Fibroblast of skin of scalp (primary cell): ENCODE data around the gene PIK3R1.
"Not testable (repeated sequence)": the region's sequence is repeated elsewhere in the genome, so short reads cannot be mapped to it uniquely, and the experiment has no call there.

Source experiments
- DNase-seq: peaks from one replicate; pipeline ENCODE4 v3.0.0-alpha.2; 2013

Gene PIK3R1

DNA sequence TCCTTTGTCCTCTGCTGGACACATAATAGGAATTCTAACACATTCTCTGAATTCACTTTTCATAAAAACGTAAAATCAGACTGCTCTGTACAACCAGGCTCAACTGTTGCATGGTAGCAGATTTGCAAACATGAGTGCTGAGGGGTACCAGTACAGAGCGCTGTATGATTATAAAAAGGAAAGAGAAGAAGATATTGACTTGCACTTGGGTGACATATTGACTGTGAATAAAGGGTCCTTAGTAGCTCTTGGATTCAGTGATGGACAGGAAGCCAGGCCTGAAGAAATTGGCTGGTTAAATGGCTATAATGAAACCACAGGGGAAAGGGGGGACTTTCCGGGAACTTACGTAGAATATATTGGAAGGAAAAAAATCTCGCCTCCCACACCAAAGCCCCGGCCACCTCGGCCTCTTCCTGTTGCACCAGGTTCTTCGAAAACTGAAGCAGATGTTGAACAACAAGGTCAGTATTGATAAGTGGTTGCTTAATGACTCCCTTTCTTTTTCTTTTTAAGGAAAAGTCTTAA, 11.1 kb downstream of the PIK3R1 start:
- DNase-seq: no peak

DNA sequence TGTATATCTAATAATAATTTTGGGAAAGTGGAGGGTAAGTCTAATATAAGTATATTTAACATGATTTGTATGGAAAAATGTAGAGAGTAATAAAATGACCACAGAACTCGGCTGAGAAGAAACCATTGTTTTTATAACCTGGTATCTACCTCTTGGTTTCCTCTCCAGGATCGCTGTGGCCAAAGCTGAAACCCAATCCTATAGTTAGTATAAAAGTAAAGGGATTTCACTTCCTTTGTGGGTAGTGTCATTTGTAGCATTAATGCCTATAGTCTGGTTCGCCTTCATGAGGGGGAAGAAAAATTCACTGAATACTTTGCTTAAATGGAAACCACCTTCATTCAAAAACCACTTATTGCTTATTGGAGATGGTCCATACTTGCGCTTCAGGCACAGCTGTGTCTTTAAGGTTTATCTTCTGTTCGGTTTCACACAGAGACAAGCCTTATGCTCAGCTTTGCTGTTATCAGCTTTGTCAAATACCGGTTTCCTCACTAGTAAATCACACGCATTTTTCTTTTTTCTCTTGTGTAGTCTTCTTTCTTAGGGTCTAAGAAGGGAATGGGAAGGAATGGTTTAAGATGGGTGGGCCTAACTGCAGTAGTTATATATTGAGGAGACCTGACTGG, 12.1 kb downstream of the PIK3R1 start:
- no peak for DNase-seq

GRCh38 chr5:68229416-68229815, 13.9 kb downstream of the PIK3R1 start:
- no peak for DNase-seq

DNA sequence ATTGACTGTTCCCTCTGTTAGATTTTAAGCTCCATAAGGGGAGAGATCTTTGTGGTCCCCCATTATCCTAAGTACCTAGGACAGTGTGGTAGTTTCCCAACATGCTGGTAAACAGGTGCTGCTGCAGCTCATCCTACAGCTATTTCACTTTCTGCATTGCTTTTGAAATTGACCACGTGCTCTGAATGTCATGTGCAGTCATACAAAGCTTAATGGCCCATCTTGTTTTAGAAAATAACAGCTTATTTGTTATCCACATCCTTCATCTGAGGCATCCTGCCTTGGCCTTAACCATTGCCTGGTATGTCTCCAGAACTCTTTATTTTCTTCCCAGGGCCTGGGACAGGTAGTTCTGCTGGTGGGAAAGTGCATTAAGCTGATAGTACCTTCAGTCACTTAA, 14.7 kb downstream of the PIK3R1 start:
- DNase-seq: no peak

DNA sequence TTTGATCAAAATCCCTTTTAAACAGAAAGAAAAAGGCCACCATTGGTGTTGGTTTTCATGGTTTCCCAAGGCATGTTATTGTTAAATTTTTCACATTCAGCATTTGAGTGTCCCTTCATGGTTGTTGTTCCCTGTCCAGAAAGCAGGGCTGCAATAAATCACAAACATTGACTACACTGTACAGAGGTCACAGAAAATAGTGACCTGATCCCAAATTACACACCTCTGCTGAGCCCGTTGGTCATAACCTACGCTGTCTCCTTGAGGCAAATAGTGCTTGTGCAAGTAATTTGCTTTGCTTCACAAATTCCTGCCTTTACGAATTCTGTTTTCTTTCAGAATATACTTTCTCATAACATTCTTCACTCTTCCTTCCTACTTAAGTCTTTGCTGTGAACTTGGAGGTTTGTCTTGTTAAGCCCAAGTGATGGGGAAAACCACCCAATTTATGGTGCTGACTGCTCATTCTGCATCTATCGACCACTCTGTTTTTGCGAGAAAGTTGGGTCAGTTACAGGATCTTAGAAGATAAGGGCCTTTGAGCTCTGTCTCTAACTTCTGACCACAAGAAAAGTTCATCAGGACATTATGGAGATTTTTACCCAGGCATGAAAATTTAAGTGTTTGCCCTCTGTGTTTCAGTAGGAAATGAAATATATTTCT, 16.0 kb downstream of the PIK3R1 start:
- no peak for DNase-seq

- no peak for DNase-seq
These were observed 16.7 kb downstream of the PIK3R1 start for GRCh38 chr5:68232277-68232676.

- no peak for DNase-seq
These were observed 17.5 kb downstream of the PIK3R1 start for GRCh38 chr5:68233075-68233474.

DNA sequence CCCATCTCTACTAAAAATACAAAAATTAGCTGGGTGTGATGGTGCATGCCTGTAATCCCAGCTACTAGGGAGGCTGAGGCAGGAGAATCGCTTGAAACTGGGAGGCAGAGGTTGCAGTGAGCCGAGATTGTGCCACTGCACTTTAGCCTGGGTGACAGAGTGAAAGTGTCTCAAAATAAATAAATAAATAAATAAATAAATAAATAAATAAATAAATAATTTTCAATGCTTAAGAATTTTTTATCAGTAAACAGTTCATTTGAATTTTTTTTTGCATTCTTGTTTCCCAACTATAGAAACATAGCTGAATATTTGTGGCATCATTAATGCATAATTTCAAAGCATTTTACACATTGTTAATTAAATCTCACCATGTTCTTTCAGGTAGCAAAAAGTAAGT, 19.7 kb downstream of the PIK3R1 start:
- DNase-seq: not testable (repeated sequence)

GRCh38 chr5:68237715-68238114, 22.2 kb downstream of the PIK3R1 start:
- DNase-seq: no peak

DNA sequence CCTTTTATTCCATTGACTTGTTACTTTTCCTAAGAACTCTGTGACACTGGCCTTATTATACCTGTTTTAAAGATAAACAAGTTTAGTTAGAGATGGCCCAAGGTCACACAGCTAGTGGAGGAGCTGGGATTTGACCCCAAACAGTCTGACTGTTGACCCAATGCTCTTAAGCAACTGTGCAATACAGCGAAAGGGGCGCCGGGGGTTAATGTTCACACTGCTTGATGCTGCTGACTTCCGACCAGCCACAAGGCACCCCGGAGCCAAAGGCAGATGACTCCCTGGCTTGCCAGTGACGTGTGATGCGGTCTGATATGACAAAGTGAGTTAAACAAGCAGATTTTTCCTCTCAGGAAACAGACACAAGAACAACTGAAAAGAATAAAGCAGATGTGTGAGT, 23.9 kb downstream of the PIK3R1 start:
- peak; percentile 54 for DNase-seq

DNA sequence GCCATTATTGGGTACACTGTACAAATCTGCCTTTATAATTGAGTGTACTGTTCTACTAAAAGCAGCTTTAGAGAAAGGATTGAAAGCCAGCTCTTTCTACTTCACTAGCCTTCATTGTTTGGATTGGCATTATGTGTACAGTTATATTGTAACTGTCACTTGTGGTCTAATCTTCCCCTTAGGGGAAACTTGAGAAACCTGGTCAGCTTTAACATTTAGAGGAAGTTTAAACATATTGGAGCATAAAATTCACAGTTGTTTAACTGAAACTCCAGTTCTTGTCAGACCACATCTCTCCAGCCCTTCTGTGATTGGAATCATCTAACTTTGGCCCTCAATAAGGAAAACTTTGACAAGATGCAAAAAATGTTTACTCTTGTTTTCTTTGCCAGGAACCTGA, 24.6 kb downstream of the PIK3R1 start:
- no peak for DNase-seq

DNA sequence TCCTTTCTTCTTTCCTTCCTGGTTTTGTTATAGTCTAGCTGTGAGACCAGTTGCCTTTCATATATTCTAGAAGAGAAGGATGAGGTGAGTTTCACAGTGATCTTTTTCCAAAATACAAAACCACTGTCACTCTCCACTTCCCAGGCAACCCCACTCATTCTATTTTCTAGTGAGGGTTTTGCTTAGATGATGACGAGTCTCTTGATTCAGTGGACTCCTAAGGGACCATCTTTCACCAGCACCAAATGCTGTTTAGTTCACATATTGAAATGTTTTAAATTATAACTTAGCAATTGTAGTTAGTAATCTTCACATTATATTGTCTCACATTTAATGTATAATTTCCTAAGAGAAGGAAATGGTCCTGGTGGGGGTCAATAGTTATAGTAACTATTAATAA, 25.2 kb downstream of the PIK3R1 start:
- no peak for DNase-seq

- peak; percentile 49 for DNase-seq
These were observed 27.2 kb downstream of the PIK3R1 start for GRCh38 chr5:68242743-68243142.

DNA sequence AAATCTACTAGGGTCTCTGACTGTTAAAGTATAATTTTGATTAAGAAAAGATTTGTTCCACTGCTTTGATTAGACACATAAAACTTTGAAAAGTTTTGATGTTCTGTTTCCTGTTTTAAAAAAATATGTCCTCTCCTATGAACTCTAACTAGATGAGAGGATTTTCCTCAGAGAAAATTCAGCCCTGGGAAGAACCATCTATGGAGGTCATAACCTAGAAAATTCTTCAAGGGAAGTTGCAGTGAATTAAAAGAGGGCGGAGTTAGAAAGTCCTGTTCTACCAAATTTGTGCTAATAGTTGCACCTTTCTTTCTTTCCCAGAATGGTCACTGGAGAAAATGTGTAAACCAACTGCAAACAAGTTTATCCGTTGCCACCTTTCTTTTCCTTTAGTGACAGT, 27.7 kb downstream of the PIK3R1 start:
- DNase-seq: no peak

DNA sequence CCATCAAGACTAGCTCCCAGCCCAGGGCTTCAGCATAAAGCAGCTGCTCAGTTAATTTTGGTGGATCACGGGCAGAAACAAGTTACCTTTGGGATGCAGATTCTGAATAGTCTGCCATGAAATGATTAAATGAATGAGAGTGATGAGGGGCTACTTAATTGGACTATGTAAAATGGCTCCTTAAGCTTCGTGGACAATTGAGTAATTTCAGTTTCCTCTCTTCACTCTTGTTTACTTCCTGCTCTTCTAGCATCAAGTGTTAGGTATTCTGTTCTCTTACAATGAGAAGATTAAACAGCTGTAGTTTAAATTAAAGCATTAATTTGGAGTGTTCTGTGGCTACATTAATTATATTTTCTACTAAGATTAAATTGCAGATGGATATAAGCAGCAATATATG, 28.1 kb downstream of the PIK3R1 start:
- no peak for DNase-seq

DNA sequence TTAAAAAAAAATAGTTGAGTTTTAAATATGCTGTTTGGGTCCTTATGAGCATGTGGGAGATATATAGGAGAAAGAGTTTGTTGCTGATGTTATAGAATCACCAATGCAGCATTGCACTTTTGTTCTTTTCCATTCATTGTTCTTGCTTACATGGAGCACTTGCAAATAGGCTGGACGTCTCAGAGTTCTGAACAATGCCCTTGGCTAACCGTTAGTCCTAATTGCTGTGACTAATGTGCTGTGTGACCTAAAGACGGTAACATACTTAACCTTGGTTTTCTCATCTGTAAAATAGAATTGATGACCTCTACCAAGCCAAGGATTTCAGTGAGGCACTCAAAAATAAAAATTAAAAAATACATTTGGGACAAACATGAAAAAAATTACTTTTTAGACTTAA, 29.8 kb downstream of the PIK3R1 start:
- no peak for DNase-seq

DNA sequence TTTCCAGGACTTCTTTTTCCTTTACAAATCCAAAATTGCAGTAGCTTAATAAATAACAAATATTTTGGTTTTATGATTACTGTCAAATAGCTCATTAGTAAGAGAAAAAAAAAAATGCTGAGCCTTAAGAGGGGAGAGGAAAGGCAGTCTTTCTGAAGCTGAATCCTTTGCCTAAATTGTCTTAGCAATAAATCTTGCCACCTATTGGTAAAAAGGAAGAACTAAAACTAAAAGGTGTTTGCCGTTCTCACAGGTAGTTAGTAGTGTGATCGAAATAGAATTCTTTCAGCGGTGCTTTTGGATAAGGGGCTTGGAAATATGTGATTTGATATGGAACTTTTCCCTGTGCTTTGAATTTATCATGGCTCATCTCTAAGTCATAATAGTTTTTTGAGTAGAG, 31.2 kb downstream of the PIK3R1 start:
- DNase-seq: no peak

GRCh38 chr5:68247627-68248026, 32.1 kb downstream of the PIK3R1 start:
- no peak for DNase-seq

- DNase-seq: no peak
These were observed 33.3 kb downstream of the PIK3R1 start for GRCh38 chr5:68248896-68249295.

DNA sequence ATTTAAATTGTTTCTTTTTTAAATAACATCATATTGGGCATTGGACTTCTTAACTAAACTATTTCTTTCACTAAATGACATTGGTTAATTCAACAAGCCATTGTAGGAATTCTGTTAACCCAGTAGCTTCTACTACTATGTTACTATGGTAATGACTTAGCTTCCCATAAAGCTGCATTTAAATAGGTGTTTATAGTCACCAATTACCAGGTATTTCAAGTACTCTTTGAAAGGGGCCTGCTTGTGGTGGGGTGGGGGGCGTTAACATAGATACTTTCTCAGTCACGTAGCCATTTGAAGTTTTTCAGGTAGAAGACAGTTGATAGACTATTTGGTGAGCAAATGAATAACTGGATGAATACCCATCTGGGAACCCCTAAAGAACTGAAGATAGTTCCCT, 34.0 kb downstream of the PIK3R1 start:
- no peak for DNase-seq

- DNase-seq: no peak
These were observed 35.2 kb downstream of the PIK3R1 start for GRCh38 chr5:68250661-68251298.

DNA sequence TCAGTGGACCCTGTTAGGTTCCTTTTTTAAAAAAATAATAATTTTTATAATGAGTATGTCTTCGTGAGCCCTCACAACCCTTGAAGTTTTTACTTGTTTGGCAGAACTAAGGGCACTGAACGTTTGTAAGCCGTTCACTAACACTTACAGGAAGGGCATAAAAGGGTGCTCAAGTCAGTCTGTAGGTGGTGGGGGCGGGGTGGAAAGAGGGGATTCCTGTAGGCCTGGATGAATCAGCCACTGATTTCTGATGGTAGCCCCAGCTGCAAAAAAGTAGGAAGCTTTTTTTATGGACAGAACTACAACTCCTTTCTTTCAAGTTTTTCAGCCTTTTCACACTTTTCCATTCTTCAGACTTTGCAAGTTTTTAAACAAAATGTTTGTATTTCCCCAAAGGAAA, 35.8 kb downstream of the PIK3R1 start:
- DNase-seq: peak; percentile 15

DNA sequence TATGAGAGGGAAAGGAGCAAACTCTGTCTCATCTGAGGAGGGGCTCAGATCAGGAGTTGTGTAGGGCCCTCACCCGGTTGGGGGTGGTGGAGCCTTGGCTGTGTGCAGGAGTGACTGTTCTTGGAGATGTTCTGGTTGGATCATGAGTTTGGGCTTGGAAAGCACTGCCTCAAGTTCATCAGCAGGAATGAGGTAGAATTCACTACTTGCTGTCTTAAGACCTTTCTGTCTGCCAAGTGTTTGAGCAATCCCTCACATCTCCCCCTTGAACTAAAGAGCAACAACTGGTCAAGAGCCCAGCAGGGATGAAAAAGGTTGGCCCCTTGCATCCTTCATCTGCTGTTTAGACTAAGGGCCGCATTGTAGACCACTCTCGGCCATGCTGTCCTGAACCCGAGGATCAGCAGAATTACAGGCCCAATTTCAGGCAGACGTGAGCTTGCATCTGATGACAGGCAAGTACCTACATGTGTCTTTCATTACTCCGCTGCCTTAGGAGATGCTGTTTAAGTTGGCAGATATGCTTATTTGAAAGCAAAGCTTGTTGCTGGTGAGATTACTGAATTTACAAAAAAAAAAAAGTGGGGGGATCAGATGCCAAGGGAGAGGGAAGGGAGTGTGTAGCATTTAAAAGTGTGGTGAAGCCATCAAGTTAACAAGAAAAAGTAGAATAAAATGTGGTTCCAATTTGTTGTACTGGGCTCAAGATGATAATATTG, 36.4 kb downstream of the PIK3R1 start:
- peak; percentile 63 for DNase-seq
